H1 (cell line): ENCODE data around the gene PCYT2. TPM values are rescaled to one million over a fixed set of nuclear protein-coding genes. Genes with fewer than 3 reads are reported as not detected.

Experiments used
- CTCF ChIA-PET: fragments of 300-600 bp; sonication (Branson Sonifier 250); formaldehyde crosslinking; loops from one replicate; lab custom pipeline; 2021; ENCODE audit not compliant: partially characterized antibody; lab: Charles Lee
- POLR2A ChIA-PET: fragments of 300-600 bp; sonication (Branson Sonifier 250); formaldehyde crosslinking; loops from one replicate; lab custom pipeline; 2021; ENCODE audit warnings: inconsistent platforms; ENCODE audit not compliant: partially characterized antibody; lab: Charles Lee
- DNase-seq, 2 experiments: peaks; one replicate each; pipeline versions ENCODE4 v3.0.0 to v3.0.0-alpha.2; 2010 to 2022; ENCODE audit warnings: low spot score in 2 of 2, low read depth in 1 of 2, mixed read lengths in 1 of 2
- FAIRE-seq: peaks from 2 replicates; lab custom pipeline; 2011; peaks lifted over from hg19 to GRCh38; lab: Jason Lieb, UNC
- H2AFZ ChIP-seq: 2 replicates; pipeline ENCODE4 v1.8.1; 2012; ENCODE audit warnings: low read length, inconsistent platforms
- H2AK5ac ChIP-seq: 2 replicates; pipeline ENCODE4 v1.6.1; 2013; ENCODE audit warnings: low read depth, low read length
- H2BK120ac ChIP-seq: replicated peaks from 2 replicates; pipeline ENCODE3; 2013; ENCODE audit warnings: low read depth, low read length, inconsistent platforms
- H2BK12ac ChIP-seq: 2 replicates; pipeline ENCODE4 v1.6.1; 2013; ENCODE audit warnings: low read depth, low read length
- H2BK15ac ChIP-seq: 2 replicates; pipeline ENCODE4 v1.6.1; 2013; ENCODE audit warnings: low read length
- H2BK20ac ChIP-seq: 2 replicates; pipeline ENCODE4 v1.6.1; 2013; ENCODE audit warnings: low read length
- H2BK5ac ChIP-seq: 2 replicates; pipeline ENCODE4 v1.6.1; 2013; ENCODE audit warnings: low read depth, low read length
- H3K14ac ChIP-seq: 2 replicates; pipeline ENCODE4 v1.6.1; 2013; ENCODE audit warnings: inconsistent platforms; ENCODE audit not compliant: insufficient read length
- H3K18ac ChIP-seq: 2 replicates; pipeline ENCODE4 v1.6.1; 2013; ENCODE audit warnings: low read length; ENCODE audit errors: extremely low read depth
- H3K23ac ChIP-seq: 2 replicates; pipeline ENCODE4 v1.6.1; 2013; ENCODE audit warnings: inconsistent platforms; ENCODE audit not compliant: insufficient read length
- H3K23me2 ChIP-seq: 2 replicates; pipeline ENCODE4 v1.6.1; 2013; ENCODE audit warnings: low read depth, low read length
- H3K27ac ChIP-seq: 2 replicates; pipeline ENCODE4 v1.6.1; 2011; ENCODE audit warnings: low read depth, low read length, inconsistent platforms
- H3K27me3 ChIP-seq, 4 experiments: replicated peaks in 1 of 4; 1 replicate in 1 of 4; 2 replicates in 3 of 4; pipeline versions ENCODE4 v1.6.1 to v1.8.1; 2011 to 2013; ENCODE audit warnings: low read length in 3 of 4, mild to moderate bottlenecking in 3 of 4, inconsistent platforms in 2 of 4, mixed read lengths in 2 of 4, moderate library complexity in 1 of 4; ENCODE audit not compliant: control insufficient read depth in 3 of 4, insufficient read depth in 3 of 4; ENCODE audit errors: extremely low read depth in 1 of 4
- H3K36me3 ChIP-seq, 4 experiments: 2 replicates each; pipeline versions ENCODE4 v1.6.1 to v1.8.1; 2011 to 2013; ENCODE audit warnings: mild to moderate bottlenecking in 4 of 4, low read length in 3 of 4, moderate library complexity in 2 of 4, control low read depth in 1 of 4, inconsistent platforms in 1 of 4; ENCODE audit not compliant: insufficient read depth in 4 of 4, control insufficient read depth in 2 of 4
- H3K4ac ChIP-seq: replicated peaks from 2 replicates; pipeline ENCODE3; 2013; ENCODE audit warnings: low read length, low read depth, mixed read lengths, inconsistent platforms; ENCODE audit not compliant: insufficient read length
- H3K4me1 ChIP-seq, 4 experiments: replicated peaks in 1 of 4; 1 replicate in 1 of 4; 2 replicates in 3 of 4; pipeline versions ENCODE4 v1.6.1 to v1.8.1; 2011 to 2013; ENCODE audit warnings: low read length in 3 of 4, inconsistent platforms in 2 of 4, mixed read lengths in 1 of 4; ENCODE audit not compliant: insufficient read depth in 4 of 4, control insufficient read depth in 3 of 4
- H3K4me2 ChIP-seq, 2 experiments: 2 replicates each; pipeline versions ENCODE4 v1.6.1 to v1.8.1; 2011 to 2013; ENCODE audit warnings: low read depth in 2 of 2, low read length in 2 of 2, control low read depth in 1 of 2, inconsistent platforms in 1 of 2, mild to moderate bottlenecking in 1 of 2; ENCODE audit not compliant: insufficient read depth in 1 of 2
- H3K4me3 ChIP-seq, 4 experiments: fragments of 200-600, 300-600 bp in 1 of 4; sonication (generic), shearing (Covaris generic), sonication (Bioruptor Twin) in 1 of 4; 2 replicates each; pipeline versions ENCODE4 v1.5.1 to v1.8.1; 2011 to 2016; ENCODE audit warnings: low read length in 4 of 4, low read depth in 3 of 4, control low read depth in 2 of 4, inconsistent platforms in 2 of 4, mild to moderate bottlenecking in 2 of 4, mixed read lengths in 1 of 4, moderate library complexity in 1 of 4; ENCODE audit not compliant: insufficient read depth in 2 of 4; ENCODE audit errors: extremely low read depth in 1 of 4
- H3K56ac ChIP-seq: replicated peaks from 2 replicates; pipeline ENCODE3; 2013; ENCODE audit warnings: low read depth, mild to moderate bottlenecking, mixed read lengths, low read length, inconsistent platforms; ENCODE audit not compliant: insufficient read length
- H3K79me1 ChIP-seq: 2 replicates; pipeline ENCODE4 v1.6.1; 2013; ENCODE audit warnings: low read depth, low read length, control low read depth
- H3K79me2 ChIP-seq, 2 experiments: 2 replicates each; pipeline versions ENCODE4 v1.6.1 to v1.8.1; 2012 to 2013; ENCODE audit warnings: low read length in 2 of 2, mild to moderate bottlenecking in 2 of 2, inconsistent platforms in 1 of 2; ENCODE audit not compliant: insufficient read depth in 2 of 2, control insufficient read depth in 1 of 2
- H3K9ac ChIP-seq, 4 experiments: replicated peaks in 1 of 4; 1 replicate in 1 of 4; 2 replicates in 3 of 4; pipeline versions ENCODE4 v1.6.1 to v1.8.1; 2011 to 2013; ENCODE audit warnings: low read depth in 3 of 4, low read length in 3 of 4, control low read depth in 2 of 4, mild to moderate bottlenecking in 2 of 4, moderate library complexity in 2 of 4, inconsistent platforms in 1 of 4; ENCODE audit errors: extremely low read depth in 1 of 4
- H3K9me3 ChIP-seq, 2 experiments: 2 replicates each; pipeline versions ENCODE4 v1.6.1 to v1.8.1; 2012 to 2013; ENCODE audit warnings: mild to moderate bottlenecking in 2 of 2, moderate library complexity in 2 of 2, control low read depth in 1 of 2, inconsistent platforms in 1 of 2, low read depth in 1 of 2, low read length in 1 of 2, mixed read lengths in 1 of 2; ENCODE audit not compliant: insufficient read depth in 2 of 2
- H4K20me1 ChIP-seq, 2 experiments: replicated peaks in 1 of 2; 2 replicates each; pipeline versions ENCODE3 to v1.8.1; 2011 to 2013; ENCODE audit warnings: inconsistent platforms in 2 of 2, low read length in 2 of 2, mild to moderate bottlenecking in 1 of 2; ENCODE audit not compliant: insufficient read depth in 2 of 2, control insufficient read depth in 1 of 2
- H4K5ac ChIP-seq: 2 replicates; pipeline ENCODE4 v1.6.1; 2013; ENCODE audit warnings: low read length, low read depth, mixed read lengths, inconsistent platforms; ENCODE audit not compliant: insufficient read length
- H4K8ac ChIP-seq: 2 replicates; pipeline ENCODE4 v1.8.0; 2013; ENCODE audit warnings: mild to moderate bottlenecking, moderate library complexity, low read length, inconsistent platforms; ENCODE audit not compliant: insufficient read depth; ENCODE audit errors: extremely low read depth
- H4K91ac ChIP-seq: replicated peaks from 2 replicates; pipeline ENCODE3; 2013; ENCODE audit warnings: low read length, mixed read lengths, inconsistent platforms; ENCODE audit not compliant: insufficient read length
- JUND ChIP-seq: IDR thresholded peaks from 2 replicates; pipeline ENCODE4 v1.6.1; 2011; ENCODE audit warnings: mild to moderate bottlenecking, improper control_type of control experiment, low read length
- RFX5 ChIP-seq: IDR thresholded peaks from 2 replicates; pipeline ENCODE4 v1.6.1; 2011; ENCODE audit warnings: low read depth, low read length, improper control_type of control experiment, borderline replicate concordance
- RXRA ChIP-seq: IDR thresholded peaks from 2 replicates; pipeline ENCODE4 v1.6.1; 2011; ENCODE audit warnings: low read depth, mild to moderate bottlenecking, low read length, moderate library complexity; ENCODE audit not compliant: insufficient read depth
- SAP30 ChIP-seq: fragments of 300-600 bp; sonication (generic); IDR thresholded peaks from 2 replicates; pipeline ENCODE4 v1.7.1; 2012; ENCODE audit warnings: low read length, moderate library complexity, mild to moderate bottlenecking, inconsistent platforms; ENCODE audit not compliant: insufficient read depth, insufficient replicate concordance
- WGBS, 2 experiments: shearing (Covaris generic) in 1 of 2; methylation state at CpG; one replicate each; pipeline versions ENCODE4 v1.1.6 to v1.1.7; 2013 to 2015; ENCODE audit warnings: low lambda C conversion rate in 2 of 2, mixed read lengths in 2 of 2, inconsistent platforms in 1 of 2, low coverage in 1 of 2, missing lambda C conversion rate in 1 of 2; ENCODE audit not compliant: insufficient replicate concordance in 2 of 2, insufficient coverage in 1 of 2, insufficient read length in 1 of 2; ENCODE audit errors: extremely low coverage in 1 of 2, missing lambda C conversion rate in 1 of 2; 5-methylcytosine and 5-hydroxymethylcytosine counted together
- polyA plus RNA-seq, 7 experiments: library from polyadenylated mRNA; depleted of rRNA in 3 of 7; stranded (reverse) in 5 of 7; unstranded in 2 of 7; fragments of >200 nt in 5 of 7; fragments of 200-250 nt in 2 of 7; gene quantifications; 1 replicate in 5 of 7; 2 replicates in 1 of 7; 4 replicates in 1 of 7; pipeline versions ENCODE4 v1.2.1 to v1.2.3, GENCODE V29; 2011 to 2013; ENCODE audit warnings: missing spikeins in 2 of 7, mixed read lengths in 2 of 7
- total RNA-seq: library from RNA; stranded (reverse); fragmentation: NEBNext Ultra II Directional; extraction: Animal tissue kit (Norgen Biotek cat#: 25700); gene quantifications from 2 replicates; pipeline ENCODE4 v1.2.1, GENCODE V29; 2021

PCYT2 gene
- total and polyA plus RNA-seq, 2 of the 8 experiments (the other 6 are each of a cell fraction or from before 2014, with no cell fraction given), result 29.9 to 31.3 TPM

- Histone ChIP-seq H2BK15ac (no peak overlapping the region), H3K23me2 (peaks cover 5% of the 10 kb centered on the region; the same call in 1 of the 2 replicates), H4K20me1 (peaks cover 19 to 27% of the 10 kb centered on the region in 2 experiments), H3K27ac (no peak overlapping the region), H3K14ac (no peak overlapping the region), H4K91ac (no peak overlapping the region), H3K79me2 (peaks cover 8 to 41% of the 10 kb centered on the region in 2 experiments), H3K23ac (no peak overlapping the region), H3K79me1 (peaks cover 18% of the 10 kb centered on the region), H4K8ac (no peak overlapping the region)
- POLR2A ChIA-PET, result interaction anchor here (0.8 to 12.3 kb wide), 11 partner anchors 12 to 180 kb away, joined by 3 to 151 read pairs (median 3); partner anchors contain the start of gene ARHGDIA
- CTCF ChIA-PET, result interaction anchor here (1.0 to 1.8 kb wide), 3 partner anchors 16 to 46 kb away, joined by 3 to 5 read pairs (median 4); no protein-coding TSS in a partner anchor
- DNase-seq, result no peak
- TF ChIP-seq RFX5 (no peak), SAP30 (no peak), JUND (no peak), RXRA (no peak)
- TF ChIP-seq, all 59 proteins: peak for 0
- FAIRE-seq, result no peak
- H2BK5ac ChIP-seq, result no peak overlapping the region
- no peak overlapping the region for H2BK120ac ChIP-seq
- 95% methylated on average over 44 of the region's 44 CpGs; no CpG with 5 or more reads in 1 of the 2 experiments for WGBS, 2 experiments
- no peak overlapping the region for H3K4me2 ChIP-seq
- H2BK20ac ChIP-seq, result no peak overlapping the region
- no peak overlapping the region for H2AFZ ChIP-seq
- no peak overlapping the region for H4K5ac ChIP-seq
- no peaks in the 10 kb centered on the region for H3K27me3 ChIP-seq
- H3K4me3 ChIP-seq, result no peak overlapping the region
- peaks cover 0 to 3% (median 2%) of the 10 kb centered on the region in 4 experiments; a peak in 5 of 7 replicates for H3K4me1 ChIP-seq
- no peaks in the 10 kb centered on the region for H3K9me3 ChIP-seq
- H3K56ac ChIP-seq, result no peak overlapping the region
- H3K9ac ChIP-seq, result no peak overlapping the region
- H3K18ac ChIP-seq, result no peak overlapping the region
- peaks cover 32 to 51% (median 38%) of the 10 kb centered on the region in 4 experiments for H3K36me3 ChIP-seq
- H2AK5ac ChIP-seq, result no peak overlapping the region
- no peak overlapping the region for H3K4ac ChIP-seq
- H2BK12ac ChIP-seq, result no peak overlapping the region
Measured at GRCh38 chr17:81888105-81888987, 22.9 kb downstream of the PCYT2 start.
